A673 (cell line): ENCODE data around the gene CARM1.

ENCODE experiments used
- CTCF ChIP-seq: fragments of 300-800, 200-600 bp; sonication (generic); conservative IDR thresholded peaks from 2 replicates; pipeline ENCODE4 v1.5.1; 2017; ENCODE audit warnings: low read depth, mild to moderate bottlenecking, antibody characterized with exemption, low read length, moderate library complexity, mixed read lengths
- EZH2 ChIP-seq: fragments of 200-600 bp; sonication (generic); IDR thresholded peaks from 2 replicates; pipeline ENCODE4 v1.6.1; 2017; ENCODE audit warnings: borderline replicate concordance, low read depth, mild to moderate bottlenecking, mixed read lengths, antibody characterized with exemption, low read length; ENCODE audit not compliant: poor library complexity, severe bottlenecking

- TF ChIP-seq CTCF: 0 out of 2 replicates have a peak, but pooled peaks have one; percentile 4
- no peak for TF ChIP-seq EZH2
These were observed 1.3 kb downstream of the CARM1 start for GRCh38 chr19:10872546-10873107.
